Measurements from ENCODE around the gene OLFML3. TPM values are rescaled to one million over a fixed set of nuclear protein-coding genes. Genes with fewer than 3 reads are reported as not detected.

Gene OLFML3
- 12.8 TPM for polyA plus RNA-seq (2012; ENCODE audit: insufficient read length, low read depth)

- no peak for TF ChIP-seq REST (IDR thresholded peaks at IDR 0.05; ENCODE audit: insufficient read depth in 1 of 2, low read depth in 2 of 2, low read length in 2 of 2)
- TF ChIP-seq POLR2AphosphoS5 (IDR thresholded peaks at IDR 0.05; ENCODE audit: low read depth, low read length): peak; percentile 41; the same call in 1 of the 2 replicates
- TF ChIP-seq SIN3A (IDR thresholded peaks at IDR 0.05; ENCODE audit: borderline replicate concordance, insufficient read depth, low read length): no peak
- no peak for TF ChIP-seq TAF1 (IDR thresholded peaks at IDR 0.05; ENCODE audit: borderline replicate concordance, insufficient read depth, low read length)
- no peak for TF ChIP-seq FOXP2 (optimal IDR thresholded peaks at IDR 0.05; ENCODE audit: borderline replicate concordance, extremely low read depth, extremely low read length, insufficient read depth)
These were observed at the start of gene OLFML3 for GRCh38 chr1:113978863-113979702. OLFML3 (plus strand) TSS chr1:113979474; CDS start chr1:113979517, 43 bp downstream.

- TF ChIP-seq TAF1 (IDR thresholded peaks at IDR 0.05; ENCODE audit: borderline replicate concordance, insufficient read depth, low read length): no peak
- TF ChIP-seq SIN3A (IDR thresholded peaks at IDR 0.05; ENCODE audit: borderline replicate concordance, insufficient read depth, low read length): 0 out of 2 replicates have a peak, but pooled peaks have one; percentile 5
These were observed 49.4 kb upstream of the OLFML3 start for GRCh38 chr1:113929750-113930498.

- TF ChIP-seq SIN3A (IDR thresholded peaks at IDR 0.05; ENCODE audit: borderline replicate concordance, insufficient read depth, low read length) (0 out of 2 replicates have a peak, but pooled peaks have one; percentile 21), FOXP2 (optimal IDR thresholded peaks at IDR 0.05; ENCODE audit: borderline replicate concordance, extremely low read depth, extremely low read length, insufficient read depth) (no peak)
These were observed 48.6 kb upstream of the OLFML3 start for GRCh38 chr1:113930499-113931161.

GRCh38 chr1:113931451-113931851 is 47.8 kb upstream of the OLFML3 start:
- TF ChIP-seq TAF1 (IDR thresholded peaks at IDR 0.05; ENCODE audit: borderline replicate concordance, insufficient read depth, low read length): no peak
- no peak for TF ChIP-seq REST (IDR thresholded peaks at IDR 0.05; ENCODE audit: insufficient read depth in 1 of 2, low read depth in 2 of 2, low read length in 2 of 2)
- TF ChIP-seq POLR2AphosphoS5 (IDR thresholded peaks at IDR 0.05; ENCODE audit: low read depth, low read length): no peak
- TF ChIP-seq SIN3A (IDR thresholded peaks at IDR 0.05; ENCODE audit: borderline replicate concordance, insufficient read depth, low read length): no peak
- TF ChIP-seq FOXP2 (optimal IDR thresholded peaks at IDR 0.05; ENCODE audit: borderline replicate concordance, extremely low read depth, extremely low read length, insufficient read depth): no peak

GRCh38 chr1:113934006-113934405 is 45.3 kb upstream of the OLFML3 start:
- TF ChIP-seq TAF1 (IDR thresholded peaks at IDR 0.05; ENCODE audit: borderline replicate concordance, insufficient read depth, low read length) (no peak), SIN3A (IDR thresholded peaks at IDR 0.05; ENCODE audit: borderline replicate concordance, insufficient read depth, low read length) (no peak), POLR2AphosphoS5 (IDR thresholded peaks at IDR 0.05; ENCODE audit: low read depth, low read length) (no peak), FOXP2 (optimal IDR thresholded peaks at IDR 0.05; ENCODE audit: borderline replicate concordance, extremely low read depth, extremely low read length, insufficient read depth) (no peak), REST (IDR thresholded peaks at IDR 0.05; ENCODE audit: insufficient read depth in 1 of 2, low read depth in 2 of 2, low read length in 2 of 2) (no peak)

Data from PFSK-1 (cell line).